Measurements from ENCODE around the gene MSI1.

MSI1 gene

GRCh38 chr12:120377611-120378010 is 8.6 kb upstream of the MSI1 start:
- DNase-seq (ENCODE audit: low spot score), result no peak

DNA sequence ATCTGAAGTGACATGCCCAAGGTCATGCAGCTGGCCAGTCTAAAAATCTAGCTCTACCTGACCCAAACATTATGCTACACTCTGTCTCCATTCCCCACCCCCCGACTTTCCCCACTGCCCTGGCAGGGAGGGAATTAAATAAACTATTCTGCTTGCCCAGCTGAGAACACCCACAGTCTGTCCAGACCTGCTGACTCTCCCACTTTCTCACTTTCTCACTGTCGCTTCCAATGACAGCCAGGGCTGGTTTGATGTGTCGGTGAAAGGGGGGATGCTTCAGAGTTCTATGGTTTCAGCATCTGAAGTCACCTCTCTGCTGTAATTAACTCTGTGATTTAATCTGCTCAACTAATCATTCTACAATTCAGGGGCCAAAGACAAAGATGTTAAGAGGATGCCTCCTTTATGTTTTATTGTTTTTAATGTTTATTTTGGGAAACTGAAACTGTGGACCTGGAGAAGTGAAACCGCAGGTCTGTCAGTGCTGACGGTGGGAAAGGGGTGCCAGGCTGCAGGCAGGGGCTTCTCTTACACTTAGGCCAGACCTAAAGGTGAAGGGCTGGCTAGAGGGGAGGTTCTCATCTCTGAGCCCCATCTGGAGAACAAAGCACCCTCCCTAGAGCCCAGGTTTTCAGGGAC is 8.1 kb upstream of the MSI1 start:
- DNase-seq (ENCODE audit: low spot score), result no peak

DNA sequence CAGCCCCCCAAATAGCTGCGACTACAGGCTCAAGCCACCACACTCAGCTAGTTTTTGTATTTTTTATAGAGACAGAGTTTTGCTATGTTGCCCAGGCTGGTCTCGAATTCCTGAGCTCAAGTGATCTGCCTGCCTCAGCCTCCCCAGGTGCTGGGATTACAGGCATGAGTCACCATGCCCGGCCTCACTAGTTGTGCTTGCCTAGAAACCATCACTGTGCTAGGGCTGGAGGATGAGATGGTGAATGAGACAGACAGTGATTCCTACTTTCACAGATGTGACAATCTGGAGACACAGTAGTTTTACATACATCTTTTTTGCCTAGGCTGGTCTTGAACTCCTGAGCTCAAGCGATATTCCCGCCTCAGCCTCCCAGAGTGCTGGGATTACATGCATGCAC is 7.5 kb upstream of the MSI1 start:
- no peak for DNase-seq (ENCODE audit: low spot score)

DNA sequence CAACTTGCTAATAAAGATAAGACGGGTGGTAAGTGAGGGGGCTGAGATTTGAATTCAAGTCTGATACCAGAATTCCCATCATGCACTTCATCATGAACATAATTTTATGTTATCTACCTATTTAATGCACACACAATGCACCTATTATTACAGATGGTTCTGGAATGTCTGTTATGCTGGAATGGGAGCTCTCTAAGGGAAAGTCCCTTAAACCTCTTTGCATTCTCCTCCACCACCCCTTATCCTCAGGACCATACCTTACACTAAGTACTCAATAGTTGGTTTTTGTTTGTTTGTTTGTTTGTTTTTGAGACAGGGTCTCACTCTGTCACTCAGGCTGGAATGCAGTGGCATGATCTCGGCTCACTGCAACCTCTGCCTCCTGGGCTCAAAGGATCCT is 7.0 kb upstream of the MSI1 start:
- no peak for DNase-seq (ENCODE audit: low spot score)

GRCh38 chr12:120373683-120374082 is 4.7 kb upstream of the MSI1 start:
- DNase-seq (ENCODE audit: low spot score), result no peak

GRCh38 chr12:120370343-120371243 is 1.6 kb upstream of the MSI1 start:
- DNase-seq (ENCODE audit: low spot score), result no peak

DNA sequence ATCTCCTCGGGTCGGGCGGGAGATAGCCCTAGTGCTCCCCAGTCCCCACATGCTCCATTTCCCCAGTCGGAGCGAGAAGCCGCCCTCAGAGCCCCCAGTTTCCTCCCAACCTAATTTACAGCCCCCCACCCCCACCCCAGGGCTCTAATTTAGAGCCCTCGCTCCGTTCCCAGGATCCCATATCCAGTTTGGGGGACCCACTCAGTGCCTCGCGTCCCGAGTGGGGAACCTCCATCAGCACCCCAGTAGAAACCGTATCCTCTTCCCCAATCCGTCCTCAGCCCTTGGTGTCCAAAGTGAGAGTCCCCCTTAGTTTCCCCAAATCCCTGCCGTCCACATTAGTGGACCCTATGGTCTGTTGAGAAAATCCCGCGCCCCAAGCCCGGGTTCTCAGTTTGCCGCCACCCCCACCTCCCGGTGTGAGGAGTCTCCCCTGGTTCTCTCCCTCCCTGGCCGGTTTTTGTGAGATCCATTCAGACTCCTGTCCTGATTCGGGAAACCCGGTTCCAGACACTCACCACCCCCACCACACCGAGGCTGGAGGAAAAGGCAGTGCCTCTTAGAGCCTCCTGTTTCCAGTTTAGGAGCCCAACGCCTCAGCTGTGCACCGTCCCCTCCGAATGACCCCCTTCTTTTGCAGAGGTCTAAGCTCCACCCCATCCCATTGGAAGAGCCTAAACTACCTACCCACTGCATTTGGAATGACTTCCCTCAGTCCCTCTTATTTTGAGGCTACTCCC is 809 bp upstream of the MSI1 start:
- no peak for DNase-seq (ENCODE audit: low spot score)

DNA sequence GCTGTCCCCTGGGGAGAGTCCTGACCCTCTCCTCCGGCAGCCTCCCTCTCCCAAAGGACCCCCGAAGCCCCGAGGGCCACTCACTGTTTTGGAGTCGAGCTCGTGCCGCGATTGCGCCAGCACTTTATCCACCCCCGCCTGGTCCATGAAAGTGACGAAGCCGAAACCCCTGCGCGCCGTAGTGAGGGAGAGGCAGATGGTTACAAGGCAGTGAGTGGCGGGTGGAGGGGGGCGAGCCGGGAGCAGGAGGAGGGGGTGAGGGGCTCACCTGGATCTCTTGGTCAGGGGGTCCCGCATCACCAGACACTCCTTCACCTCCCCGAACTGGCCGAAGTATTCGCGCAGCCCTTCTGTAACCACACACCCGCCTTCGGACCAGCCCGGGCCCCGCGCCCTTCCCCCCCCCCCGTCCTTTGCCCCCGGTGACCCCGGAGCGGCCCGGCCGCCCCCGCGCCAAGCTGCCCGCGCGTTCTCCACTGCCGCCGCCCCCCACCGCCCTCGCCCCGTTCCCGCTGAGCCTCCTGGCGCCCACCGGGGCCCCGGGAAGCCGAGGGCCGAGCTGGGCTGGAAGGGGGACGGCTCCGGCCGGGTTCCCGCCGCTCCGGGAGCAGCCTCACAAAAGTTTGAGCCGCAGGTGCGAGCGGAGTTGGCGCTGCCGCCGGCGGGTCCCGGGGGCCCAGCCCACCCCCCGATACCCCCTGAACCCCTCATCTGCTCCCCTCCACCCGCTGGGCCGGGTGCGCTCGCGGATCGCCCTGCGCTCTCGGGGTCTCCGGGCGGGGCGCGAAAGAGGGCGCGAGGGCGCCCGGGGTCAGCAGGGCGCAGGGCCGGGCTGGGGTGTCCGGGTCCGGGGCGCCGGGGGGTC is 808 bp downstream of the MSI1 start:
- no peak for DNase-seq (ENCODE audit: low spot score)

- DNase-seq (ENCODE audit: low spot score), result peak; percentile 63
Measured at GRCh38 chr12:120367233-120367923, 1.6 kb downstream of the MSI1 start.

- no peak for DNase-seq (ENCODE audit: low spot score)
Measured at GRCh38 chr12:120366845-120367232, 2.1 kb downstream of the MSI1 start.

- no peak for DNase-seq (ENCODE audit: low spot score)
Measured at GRCh38 chr12:120366341-120366705, 2.6 kb downstream of the MSI1 start.

GRCh38 chr12:120365675-120366340 is 3.2 kb downstream of the MSI1 start:
- no peak for DNase-seq (ENCODE audit: low spot score)

DNA sequence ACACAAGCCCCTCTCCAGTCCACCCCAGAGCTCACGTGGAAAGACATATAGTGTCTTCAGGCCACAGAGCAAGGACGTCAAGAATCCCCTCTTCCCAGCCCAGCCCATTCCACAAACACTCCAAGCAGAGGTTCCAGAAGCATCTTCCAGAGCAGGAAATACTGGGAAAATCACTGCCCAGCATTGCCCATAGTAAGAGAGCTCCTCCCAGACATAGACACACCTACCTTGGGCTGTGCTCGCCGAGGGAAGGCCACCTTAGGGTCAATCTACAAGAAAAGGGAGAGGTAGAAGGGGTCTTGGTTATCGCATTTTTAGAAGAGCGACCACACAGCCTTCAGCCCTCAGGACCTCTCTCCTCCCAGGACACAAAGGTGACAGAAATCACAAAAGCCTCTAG is 4.5 kb downstream of the MSI1 start:
- no peak for DNase-seq (ENCODE audit: low spot score)

DNA sequence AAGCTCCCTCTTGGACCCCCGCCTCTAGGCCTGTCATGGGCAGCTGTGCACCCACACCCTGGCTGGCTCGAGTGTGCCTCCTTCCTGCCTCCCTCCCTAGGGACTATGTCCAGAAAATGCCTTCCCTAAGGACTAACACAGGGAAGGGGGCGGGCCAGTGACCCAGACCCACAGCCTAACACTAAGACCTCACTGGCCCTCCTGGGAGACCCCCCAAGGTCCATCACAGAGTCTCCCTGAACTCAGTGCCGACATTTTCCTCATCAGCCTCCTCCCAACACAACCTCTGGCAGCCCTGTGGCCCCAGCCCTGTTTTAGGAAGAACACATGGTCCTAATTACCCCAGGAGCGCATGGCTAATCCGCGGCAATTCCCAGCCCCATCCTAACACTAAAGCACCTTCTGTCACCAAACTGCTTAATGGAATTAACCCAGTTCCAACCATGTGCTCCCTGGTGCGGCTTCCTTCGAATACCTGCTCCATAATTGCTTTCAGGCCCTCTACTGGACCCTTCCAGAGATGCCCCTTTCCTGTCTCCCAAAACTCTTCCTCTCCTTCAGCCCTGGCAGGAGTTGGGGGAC is 5.6 kb downstream of the MSI1 start:
- DNase-seq (ENCODE audit: low spot score), result peak; percentile 73

DNA sequence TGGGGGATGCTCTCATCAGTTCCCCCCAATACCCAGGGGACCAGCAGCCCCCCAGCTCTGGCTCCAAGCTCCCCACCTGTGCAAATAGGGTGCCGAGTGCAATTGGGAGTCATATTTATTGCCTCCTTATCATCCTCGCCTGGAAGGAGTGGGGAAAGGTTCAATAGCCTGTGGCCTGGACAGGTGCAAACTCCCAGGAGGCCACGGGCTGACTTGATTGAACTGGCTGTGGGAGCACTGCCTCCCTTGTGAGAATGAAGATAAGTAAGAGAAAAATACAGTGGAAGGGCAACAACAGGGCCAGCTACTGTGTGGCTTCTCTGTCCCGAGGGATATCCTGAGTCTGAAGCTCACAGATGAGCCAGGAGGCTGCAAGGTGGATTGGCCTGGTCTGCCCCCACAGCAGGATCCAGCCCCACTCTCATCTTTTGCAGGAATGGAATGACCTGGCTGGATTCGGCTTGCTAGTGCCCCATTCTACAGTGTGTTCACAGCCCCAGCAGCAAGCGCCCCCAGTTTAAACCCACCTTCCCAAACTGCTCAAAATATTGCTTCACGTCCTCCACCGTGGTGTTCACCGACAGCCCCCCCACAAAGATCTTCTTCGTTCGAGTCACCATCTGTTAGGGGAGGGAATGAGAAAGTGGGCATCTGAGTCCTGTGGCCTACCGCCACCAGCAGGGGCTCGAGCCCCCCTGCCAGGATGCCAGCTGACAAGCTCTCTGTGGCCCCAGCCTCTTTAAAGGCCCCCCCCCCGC is 6.3 kb downstream of the MSI1 start:
- peak; percentile 31 for DNase-seq (ENCODE audit: low spot score)

DNA sequence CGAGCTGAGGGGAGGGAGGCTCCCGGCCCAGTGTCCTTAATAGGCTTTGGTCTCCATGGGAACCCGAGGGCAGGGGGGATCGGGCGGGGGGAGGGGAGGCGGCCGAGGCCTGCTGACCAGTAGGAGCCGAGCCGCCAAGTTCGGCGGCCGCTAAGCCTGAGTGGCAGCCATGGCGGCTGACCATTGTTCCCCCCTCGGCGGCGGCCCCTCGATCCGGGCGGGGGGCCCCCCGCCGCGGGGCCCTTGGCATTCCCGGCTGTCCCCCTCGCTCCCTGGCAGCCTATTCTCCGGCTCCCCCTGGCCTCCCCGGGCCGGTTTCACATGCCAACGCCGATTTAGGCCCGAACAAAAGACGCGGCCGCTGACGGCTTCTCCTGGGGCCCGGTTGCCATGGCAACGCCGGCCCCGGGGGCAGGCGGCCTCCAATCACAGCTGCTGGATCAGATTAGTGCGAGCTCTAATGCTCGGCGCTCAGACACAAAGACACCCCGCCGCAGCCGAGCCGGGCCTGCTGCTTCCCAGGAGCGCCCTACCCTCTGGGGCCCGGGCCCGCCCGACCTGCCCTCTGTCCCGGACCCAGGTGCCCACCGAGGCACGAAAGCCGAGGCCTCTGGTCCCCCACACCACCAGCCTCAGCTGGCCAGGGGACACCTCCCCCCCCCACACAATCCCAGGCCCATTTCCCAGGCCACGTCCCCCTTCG is 7.3 kb downstream of the MSI1 start:
- DNase-seq (ENCODE audit: low spot score), result peak; percentile 94

DNA sequence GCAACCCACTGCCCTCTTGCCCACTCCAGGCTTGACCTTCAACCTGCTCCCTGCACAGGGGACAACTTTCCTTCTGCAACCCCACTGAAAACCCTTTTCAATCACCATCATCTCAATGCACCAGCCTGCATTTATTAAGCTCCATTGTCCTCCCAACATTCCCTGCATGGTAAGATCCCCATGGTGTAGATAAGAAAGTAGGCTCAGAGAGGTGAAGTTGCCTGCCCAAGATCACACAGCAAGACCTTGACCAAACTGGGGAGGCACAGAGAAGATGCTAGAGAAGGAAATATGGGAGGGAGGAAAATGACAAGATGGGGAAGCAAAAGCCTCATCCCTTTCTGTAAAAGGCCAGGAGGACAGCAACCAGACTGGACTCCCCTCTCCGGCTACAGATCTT is 9.8 kb downstream of the MSI1 start:
- no peak for DNase-seq (ENCODE audit: low spot score)

DNA sequence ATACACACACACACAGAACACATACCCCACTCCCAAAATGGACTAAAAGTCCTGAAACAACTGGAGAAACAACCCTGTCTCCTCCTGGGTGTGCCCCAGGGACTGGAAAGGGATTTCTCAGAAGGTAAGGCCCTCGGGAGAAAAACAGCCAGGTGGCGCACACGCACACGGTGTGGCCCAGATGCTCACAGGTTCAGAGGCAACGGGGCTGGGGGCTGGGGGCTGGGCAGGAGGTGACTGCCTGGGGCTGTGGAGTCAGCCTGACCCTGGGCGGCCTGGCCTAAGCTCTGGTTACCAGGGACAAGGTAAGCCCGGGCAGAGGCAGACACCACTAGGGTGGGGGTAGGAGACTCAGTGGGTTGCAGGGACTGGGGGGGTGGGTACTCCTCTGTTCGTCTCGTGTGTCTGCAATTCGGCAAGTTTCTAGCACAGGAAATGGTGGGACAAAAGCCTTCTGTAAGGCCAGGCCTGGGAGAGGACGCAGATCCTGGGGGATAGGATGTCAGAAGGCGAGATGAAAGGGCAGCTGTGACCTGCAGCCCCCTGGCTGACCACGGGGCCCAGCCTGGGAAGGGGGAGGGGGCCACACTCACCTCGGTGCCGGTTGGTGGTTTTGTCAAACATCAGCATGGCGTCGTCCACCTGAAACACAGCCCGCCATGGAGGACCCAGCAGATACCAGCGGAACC is 10.4 kb downstream of the MSI1 start:
- no peak for DNase-seq (ENCODE audit: low spot score)
